ENCODE results near the gene N4BP2.
A peak's percentile ranks its signal among the peaks of the same experiment; 100 is the strongest.
"Not testable (repeated sequence)": the region's sequence is repeated elsewhere in the genome, so short reads cannot be mapped to it uniquely, and the experiment has no call there.

The N4BP2 gene

DNA sequence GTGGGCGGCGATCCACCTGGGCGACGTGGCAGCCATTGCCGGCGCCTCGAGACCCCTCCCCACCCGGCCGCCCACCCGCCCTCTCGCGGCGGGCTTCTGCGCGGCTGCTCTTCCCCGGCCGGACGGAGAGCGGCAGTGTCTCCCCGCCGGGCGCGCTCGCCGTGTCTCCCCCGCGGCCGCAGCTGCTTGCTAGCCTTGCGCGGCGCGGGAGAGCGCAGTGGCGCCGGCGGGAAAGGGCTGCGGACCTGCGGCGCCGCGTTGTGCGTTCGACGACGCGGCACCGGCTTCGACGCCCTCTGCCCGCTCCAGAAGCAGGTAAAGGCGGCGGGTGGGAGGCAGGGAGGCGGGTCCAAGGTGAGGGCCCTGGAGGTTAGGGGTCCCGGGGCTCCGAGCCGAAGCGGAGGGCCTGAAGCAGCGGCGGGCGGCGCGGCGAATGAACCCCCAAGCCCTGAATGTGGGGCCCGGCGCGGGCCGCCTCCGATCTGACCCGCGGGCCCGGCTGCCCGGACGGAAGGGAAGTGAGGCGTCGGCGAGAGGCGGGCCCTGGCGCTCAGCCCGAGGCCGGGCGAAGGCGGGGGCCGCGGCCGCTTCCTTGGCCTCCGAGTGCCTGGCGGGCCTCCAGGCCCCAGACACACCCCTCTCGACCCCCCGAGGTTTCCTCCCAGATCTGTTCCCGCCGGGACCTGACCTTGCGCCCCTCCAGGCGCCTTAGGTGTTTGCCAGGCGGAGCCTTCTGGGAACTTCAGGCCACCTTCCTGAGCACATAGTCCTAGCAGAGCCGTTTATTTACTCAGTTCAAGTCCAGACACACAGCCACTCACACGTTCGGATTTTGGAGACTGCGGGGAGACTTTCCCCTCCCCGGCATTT, at the start of gene N4BP2:
Gene N4BP2, plus strand, starts transcription at position 135 of the 870 bp plus-strand sequence. CDS start 40,491 bp downstream, outside the sequence.
- peak; percentile 80 for DNase-seq (ENCODE audit: low spot score)

DNA sequence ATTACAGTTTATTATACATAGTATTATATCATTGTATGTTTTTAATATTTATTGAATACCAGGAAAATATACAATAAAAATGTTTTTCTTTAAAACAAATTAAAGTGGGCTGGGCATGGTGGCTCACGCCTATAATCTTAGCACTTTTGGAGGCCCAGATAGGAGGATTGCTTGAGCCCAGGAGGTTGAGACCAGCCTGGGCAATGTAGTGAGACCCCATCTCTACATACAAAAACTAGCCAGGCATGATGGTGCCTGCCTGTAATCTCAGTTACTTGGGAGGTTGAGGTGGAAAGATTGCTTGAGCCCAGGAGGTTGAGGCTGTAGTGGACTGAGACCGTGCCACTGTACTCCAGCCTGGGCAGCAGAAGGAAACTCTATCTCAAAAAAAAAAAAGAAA, 40.6 kb upstream of the N4BP2 start:
- no peak for DNase-seq (ENCODE audit: low spot score)

DNA sequence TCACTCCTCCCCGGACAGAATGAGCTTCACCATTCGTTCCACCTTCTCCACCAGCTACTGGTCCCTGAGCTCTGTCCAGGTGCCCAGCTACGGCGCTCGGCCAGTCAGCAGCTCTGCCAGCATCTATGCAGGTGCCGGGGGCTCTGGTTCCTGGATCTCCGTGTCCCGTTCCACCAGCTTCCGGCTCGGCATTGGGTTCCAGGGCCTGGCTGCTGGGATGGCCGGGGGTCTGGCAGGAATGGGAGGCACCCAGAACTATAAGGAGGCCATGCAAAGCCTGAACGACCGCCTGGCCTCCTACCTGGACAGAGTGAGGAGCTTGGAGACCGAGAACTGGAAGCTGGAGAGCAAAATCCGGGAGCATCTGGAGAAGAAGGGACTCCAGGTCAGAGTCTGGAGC, 36.4 kb upstream of the N4BP2 start:
- DNase-seq (ENCODE audit: low spot score), result no peak

DNA sequence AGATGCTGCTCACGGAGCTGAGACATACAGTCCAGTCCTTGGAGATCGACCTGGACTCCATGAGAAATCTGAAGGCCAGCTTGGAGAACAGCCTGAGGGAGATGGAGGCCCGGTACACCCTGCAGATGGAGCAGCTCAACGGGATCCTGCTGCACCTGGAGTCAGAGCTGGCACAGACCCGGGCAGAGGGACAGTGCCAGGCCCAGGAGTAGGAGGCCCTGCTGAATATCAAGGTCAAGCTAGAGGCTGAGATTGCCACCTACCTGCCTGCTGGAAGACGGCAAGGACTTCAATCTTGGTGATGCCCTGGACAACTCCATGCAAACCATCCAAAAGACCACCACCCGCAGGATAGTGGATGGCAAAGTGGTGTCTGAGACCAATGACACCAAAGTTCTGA, 35.5 kb upstream of the N4BP2 start:
- not testable (repeated sequence) for DNase-seq (ENCODE audit: low spot score)

DNA sequence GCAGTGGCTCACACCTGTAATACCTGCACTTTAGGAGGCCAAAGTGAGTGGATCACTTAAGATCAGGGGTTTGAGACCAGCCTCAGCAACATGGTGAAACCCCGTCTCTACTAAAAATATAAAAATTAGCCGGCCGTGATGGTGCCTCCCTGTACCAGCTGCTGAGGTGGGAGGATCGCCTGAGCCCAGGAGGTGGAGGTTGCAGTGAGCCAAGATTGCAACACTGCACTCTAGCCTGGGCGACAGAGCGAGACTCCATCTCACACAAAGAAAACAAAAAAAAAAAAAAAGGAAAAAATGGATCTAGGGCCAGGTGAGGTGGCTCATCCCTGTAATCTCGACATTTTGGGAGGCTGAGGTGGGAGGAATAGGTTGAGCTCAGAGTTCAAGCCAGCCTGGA, 32.6 kb upstream of the N4BP2 start:
- DNase-seq (ENCODE audit: low spot score), result not testable (repeated sequence)

DNA sequence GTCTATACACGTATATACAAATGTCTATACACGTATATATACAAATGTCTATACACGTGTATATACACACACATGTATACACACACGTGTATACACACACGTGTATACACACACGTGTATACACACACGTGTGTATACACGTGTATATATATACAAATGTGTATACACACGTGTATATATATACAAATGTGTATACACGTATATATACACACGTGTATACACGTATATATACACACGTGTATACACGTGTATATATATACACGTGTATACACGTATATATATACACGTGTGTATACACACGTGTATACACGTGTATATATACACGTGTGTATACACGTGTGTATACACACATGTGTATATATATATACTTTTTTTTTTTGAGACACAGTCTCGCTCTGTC, 23.9 kb upstream of the N4BP2 start:
- DNase-seq (ENCODE audit: low spot score), result no peak

DNA sequence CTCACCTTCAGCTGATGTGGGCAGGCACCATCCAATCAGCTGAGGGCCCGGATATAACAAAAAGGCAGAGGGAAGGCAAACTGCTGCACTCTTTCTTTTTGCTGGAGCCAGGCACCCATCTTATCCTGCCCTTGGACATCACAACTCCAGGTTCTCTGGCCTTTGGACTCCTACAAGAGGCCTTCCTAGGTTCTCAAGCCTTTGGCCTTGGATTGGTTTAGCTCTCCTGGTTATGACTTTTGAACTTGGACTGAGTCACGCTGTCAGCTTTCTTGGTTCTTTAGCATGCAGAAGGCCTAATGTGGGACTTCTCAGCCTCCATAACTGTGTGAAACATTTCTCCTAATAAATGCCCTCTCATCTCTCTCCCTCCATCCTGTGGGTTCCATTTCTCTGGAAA, 23.0 kb upstream of the N4BP2 start:
- DNase-seq (ENCODE audit: low spot score), result no peak

DNA sequence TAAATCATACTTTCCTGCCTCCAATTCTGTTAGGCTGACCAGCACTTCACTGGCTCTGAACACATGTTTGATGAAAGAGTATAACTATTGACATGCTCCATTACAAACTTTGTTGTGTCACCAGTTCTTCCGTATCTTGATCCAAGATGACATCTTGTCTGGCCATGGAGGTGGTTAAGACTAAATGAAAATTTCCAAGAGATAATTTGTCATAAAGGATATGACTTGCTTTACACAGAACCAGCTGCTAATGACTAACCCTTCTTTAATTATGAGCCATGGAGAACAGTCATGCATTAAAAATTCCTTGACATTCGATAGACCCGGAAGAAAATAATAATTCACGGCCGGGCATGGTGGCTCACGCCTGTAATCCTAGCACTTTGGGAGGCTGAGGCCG, 17.7 kb upstream of the N4BP2 start:
- DNase-seq (ENCODE audit: low spot score), result no peak

DNA sequence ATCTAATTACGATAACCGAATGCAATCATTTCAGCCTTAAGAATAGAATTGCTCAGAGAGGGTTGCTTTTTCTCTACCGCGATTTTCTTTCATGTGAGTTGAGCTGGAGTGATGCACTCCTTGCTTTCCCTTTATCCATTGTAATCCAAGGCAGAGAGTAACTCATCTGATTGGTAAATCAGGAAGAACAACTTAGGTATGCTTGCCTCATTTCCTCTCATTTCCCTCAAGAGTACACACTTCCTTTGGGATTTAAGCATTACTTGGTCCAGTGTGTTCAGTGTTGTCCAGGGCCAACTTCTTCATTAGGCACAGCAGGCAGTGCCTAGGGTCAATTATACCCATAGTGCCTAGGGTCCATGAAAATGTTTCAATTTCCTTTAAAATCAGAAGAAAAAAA, 15.7 kb upstream of the N4BP2 start:
- DNase-seq (ENCODE audit: low spot score), result no peak

DNA sequence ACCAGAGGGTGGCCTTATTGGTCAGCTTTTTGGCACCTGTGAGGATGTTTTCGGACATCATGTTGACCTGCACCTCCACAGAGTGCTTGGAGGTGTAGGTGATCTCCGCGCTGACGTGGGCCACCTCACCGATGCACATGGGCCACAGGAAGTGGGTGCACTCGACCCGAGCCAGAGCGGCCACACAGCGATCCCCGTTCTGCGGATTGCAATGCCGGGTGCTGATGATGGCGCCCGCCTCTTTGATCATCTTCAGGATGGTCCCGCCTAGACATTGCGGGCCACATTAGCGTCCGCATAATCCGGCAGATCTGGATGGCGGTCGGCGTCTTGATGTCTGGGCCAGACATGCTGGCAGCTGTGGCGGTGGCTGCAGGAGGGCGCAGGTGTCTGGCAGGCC, 12.9 kb upstream of the N4BP2 start:
- no peak for DNase-seq (ENCODE audit: low spot score)

DNA sequence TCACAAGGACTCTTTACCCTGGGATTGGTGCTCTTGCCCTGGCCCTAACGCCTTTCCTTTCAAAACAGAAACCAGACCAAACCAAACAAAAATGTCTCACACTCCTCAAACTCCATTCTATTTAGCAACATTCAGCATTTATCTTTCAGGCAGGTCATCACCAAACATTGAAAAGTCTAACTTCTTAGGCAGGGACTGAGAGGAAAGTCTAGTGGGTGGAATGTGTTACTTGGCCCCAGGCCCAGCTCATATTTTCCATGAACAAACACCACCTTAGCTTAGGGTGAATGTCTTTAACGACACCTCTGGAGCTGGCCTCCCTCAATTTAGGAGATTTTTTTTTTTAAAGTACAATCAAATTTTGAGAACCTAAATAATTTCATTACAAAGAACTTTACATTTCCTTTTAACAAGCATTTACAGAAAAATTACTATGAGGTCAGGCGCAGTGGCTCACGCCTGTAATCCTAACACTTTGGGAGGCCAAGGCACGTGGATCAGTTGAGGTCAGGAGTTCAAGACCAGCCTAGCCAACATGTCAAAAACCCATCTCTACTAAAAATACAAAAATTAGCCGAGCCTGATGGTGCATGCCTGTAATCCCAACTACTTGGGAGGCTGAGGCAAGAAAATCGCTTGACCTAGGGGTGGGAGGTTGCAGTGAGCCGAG, 10.2 kb upstream of the N4BP2 start:
- DNase-seq (ENCODE audit: low spot score), result no peak

DNA sequence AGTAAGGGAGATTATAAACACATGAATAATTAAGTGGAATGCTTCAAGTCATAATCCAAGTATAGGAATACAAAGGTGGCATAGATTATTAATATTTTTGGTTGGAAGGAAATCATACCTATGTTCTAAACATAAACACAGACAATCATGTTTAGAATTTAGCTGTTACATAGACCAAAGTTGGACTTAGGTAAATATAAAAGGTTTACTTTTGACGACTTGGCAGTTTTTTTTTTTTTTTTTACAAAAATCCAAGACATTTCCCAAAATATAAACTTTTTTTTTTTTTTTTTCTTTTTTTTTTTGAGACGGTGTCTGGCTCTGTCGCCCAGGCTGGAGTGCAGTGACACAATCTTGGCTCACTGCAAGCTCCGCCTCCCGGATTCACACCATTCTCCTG, 3.5 kb upstream of the N4BP2 start:
- no peak for DNase-seq (ENCODE audit: low spot score)

DNA sequence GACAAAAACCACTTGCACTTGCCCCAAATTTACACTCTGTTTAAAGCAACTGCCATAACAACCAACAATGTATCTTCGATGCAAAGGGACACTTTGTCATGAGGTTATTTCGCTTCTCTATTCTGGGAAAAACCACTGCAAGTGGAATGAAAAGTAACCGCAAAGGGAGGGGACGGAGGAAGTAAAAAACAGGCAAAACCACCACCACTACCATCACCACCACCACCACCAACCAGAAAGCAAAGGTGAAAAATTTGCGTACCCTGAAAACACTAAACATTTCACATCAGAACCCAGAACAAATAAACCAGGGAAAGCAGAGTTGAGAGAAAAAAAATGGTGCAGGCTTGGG, 1.2 kb upstream of the N4BP2 start:
- DNase-seq (ENCODE audit: low spot score), result no peak

DNA sequence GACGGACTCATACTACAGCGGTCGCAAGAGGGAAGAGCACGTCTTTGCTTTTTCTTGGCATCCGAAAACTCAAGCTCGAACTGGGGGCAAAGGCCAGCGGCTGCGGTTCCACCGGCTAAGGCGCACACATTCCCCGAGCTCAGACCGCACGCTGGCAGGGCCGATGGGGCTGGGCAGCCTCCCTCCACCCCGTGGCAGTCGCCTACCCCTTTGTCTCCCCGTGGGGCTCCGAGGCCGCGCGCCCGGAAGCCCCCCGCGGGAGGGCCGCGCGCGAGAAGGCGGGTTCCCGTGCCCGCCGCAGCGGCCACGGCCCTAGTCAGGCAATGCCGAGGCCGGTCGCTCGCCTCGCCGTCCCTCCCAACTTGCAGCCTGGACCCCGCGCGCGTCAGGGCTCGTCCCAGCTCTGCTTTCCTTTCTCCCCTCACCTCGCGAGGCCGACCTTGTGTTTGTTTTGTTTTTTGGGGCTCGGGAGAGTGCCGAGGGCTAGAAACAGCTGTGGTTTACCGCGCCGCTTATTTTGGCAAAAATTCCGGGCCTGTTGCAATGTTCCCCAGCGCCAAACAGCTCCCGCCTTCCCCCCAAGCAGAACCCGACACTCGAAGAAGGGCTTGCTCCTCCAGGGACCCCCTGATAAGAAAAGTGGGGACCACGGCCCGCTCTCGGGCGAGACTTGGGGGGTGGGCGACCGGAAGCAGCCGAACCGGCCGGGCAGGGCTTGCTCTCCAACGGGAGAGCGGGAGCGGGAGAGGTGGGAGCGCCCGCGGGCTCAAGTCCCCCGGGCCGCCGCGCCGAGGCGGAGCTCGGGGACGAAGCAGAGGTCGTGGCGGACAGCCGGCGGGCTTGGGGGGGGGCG, 561 bp upstream of the N4BP2 start:
- peak; percentile 90 for DNase-seq (ENCODE audit: low spot score)

DNA sequence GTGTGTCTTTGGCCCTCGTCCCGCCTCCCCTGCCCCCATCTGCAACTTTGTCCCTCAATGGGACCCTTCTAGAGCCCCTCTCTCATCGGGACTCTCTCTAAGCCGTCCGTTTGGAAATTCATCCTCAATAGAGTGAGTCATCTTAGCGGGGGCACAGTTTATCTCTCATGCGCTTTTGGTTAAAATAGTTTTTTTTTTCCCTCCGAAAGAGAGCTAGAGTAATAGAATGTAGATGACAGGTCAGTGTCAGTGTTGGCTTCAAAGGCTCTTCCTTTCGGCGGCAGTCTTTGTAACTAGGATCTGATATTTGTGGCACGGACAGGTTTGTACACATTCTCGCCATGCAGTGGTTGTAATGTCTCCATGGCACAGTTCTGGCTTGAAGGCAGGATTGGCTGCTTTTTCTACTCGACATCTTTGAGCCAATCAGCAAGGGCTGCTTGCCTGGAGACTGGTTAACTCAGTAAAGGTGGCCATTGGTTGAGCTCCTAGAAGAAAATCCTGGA, 989 bp downstream of the N4BP2 start:
- peak; percentile 80 for DNase-seq (ENCODE audit: low spot score)

DNA sequence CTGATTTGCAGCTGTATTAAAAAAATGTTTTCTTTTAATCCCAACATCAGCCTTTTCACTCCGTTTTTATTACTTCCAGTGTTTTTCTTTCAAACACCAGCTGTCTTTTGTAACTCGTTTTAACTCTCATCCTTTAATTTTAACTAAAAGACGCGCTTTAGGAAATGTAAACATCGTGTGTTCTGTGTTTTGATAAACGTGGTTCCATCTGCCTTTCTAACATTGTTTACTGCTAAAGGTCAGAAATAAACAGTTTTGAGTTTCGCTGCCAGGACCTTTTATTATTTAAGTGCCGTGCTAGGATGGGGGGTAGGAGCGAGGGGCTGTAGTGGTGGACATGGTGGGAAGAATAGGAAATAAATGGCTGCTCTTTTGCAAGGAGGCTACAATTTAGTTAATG, 1.5 kb downstream of the N4BP2 start:
- DNase-seq (ENCODE audit: low spot score), result no peak

DNA sequence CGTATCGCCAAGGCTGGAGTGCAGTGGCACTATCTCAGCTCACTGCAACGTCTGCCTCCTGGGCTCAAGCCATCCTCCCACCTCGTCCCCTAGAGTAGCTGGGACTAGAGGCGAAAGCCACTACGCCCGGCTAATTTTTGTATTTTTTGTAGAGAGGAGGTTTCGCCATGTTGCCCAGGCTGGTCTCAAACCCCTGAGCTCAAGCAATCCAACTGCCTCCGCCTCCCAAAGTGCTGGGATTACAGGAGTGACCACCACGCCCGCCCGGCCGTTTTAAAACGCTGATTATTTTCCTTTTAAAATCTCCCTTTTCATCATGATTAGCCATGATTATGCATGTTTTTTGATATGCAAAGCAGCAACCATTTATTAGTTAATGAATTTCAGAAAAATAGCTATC, 2.2 kb downstream of the N4BP2 start:
- DNase-seq (ENCODE audit: low spot score), result no peak

DNA sequence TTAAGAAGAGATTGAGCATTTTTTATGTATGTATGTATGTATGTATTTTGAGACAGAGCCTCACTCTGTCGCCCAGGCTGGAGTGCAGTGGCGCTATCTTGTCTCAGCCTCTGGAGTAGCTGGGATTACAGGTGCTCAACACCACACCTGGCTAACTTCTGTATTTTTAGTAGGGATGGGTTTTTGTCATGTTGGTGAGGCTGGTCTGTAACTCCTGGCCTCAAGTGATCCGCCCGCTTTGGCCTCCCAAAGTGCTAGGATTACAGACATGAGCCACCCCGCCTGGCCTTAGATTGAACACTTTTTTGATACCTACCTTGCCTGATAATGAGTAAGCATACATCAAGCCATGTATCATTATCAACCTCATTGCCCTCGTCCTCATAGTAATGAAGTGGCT, 2.7 kb downstream of the N4BP2 start:
- DNase-seq (ENCODE audit: low spot score), result no peak

DNA sequence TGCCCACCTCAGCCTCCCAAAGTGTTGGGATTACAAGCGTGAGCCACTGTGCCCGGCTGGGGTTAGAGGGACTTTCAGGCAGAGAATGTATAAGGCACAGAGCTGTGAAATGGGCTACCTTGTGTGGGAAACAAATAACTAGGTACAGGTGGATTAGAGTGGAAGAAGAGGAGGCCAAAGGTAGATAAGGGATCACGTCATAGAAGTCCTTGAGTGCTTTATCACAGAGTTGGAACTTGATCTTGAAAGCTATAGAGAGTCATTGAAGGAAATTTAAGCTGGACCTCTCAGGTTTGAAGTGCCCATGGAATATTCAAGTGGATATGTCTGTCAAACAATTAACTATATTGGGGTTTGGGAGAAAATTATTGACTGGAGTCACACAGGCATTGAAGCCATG, 8.4 kb downstream of the N4BP2 start:
- DNase-seq (ENCODE audit: low spot score), result no peak

DNA sequence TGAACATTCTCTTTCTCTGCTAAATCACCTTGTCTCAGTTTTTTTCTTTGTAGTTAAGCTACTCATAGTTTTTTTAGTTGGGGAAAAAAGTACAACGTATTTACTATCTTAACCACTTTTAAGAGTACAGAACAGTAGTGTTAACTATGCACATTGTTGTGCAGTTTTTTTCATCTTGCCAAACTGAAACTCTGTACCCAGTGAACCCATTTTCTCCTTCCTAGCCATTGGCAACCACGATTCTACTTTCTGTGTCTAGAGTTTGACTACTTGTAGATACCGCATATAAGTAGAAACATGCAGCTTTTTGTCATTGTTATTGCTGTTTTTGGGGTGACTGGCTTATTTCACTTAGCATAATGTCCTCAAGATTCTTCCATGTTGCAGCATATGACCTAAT, 10.0 kb downstream of the N4BP2 start:
- no peak for DNase-seq (ENCODE audit: low spot score)

DNA sequence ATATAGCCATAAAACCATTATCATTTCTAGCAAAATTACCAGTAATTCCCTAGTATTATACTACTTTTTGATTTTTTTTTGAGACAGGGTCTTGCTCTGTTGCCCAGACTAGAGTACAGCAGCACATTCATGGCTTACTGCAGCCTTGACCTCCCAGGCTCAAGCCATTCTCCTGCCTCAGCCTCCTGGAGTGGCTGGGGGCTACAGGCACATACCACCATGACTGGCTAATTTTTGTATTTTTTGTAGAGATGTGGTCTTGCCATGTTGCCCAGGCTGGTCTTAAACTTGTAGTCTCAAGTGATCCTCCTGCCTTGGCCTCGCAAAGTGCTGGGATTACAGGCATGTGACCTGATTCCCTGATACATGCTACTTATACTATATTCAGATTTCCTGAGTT, 13.7 kb downstream of the N4BP2 start:
- no peak for DNase-seq (ENCODE audit: low spot score)

DNA sequence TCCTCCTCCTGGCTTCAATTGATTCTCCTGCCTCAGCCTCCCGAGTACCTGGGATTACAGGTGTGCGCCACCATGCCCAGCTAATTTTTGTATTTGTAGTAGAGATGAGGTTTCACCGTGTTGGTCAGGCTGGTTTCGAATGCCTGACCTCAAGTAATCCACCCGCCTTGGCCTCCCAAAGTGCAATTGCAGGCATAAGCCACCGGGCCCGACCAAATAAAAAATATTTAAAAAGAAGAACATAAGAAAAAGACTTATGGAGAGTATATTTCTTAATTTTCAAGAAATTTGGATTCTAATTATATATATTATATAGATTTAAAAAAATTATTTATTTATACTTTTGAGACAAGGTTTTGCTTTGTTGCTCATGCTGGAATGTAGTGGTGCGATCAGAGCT, 29.8 kb downstream of the N4BP2 start:
- no peak for DNase-seq (ENCODE audit: low spot score)
